Measurements from ENCODE around the gene TPH2. TPM values are rescaled to one million over a fixed set of nuclear protein-coding genes. Genes with fewer than 3 reads are reported as not detected.

TPH2 gene
- total RNA-seq: not detected in 2 replicates

DNA sequence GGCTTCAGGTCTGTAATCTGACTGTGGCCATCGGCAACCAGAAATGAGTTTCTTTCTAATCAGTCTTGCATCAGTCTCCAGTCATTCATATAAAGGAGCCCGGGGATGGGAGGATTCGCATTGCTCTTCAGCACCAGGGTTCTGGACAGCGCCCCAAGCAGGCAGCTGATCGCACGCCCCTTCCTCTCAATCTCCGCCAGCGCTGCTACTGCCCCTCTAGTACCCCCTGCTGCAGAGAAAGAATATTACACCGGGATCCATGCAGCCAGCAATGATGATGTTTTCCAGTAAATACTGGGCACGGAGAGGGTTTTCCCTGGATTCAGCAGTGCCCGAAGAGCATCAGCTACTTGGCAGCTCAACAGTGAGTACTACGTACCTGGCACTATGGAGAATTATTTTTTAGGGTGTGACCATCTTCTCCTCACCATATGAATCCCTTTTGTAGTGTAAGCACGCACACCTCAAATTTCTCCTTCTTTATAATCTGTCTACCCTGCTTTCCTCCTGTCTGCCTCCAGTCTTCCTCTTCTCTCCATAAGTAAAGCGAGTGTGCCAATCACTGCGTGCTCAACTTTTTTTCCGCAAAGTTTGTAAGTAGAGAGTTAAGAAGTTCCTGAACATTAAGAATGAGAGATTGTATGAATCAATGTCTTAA, at the start of gene TPH2:
TPH2 (plus strand) TSS at position 118 of the 658 bp plus-strand sequence; CDS start at position 260, 142 bp downstream.

Other genes with a start within 250 kb of the TPH2 start
- 13.0 and 26.8 TPM in 2 replicates for gene RAB21, start 184.0 kb upstream of the TPH2 start, total RNA-seq
- gene TBC1D15, start 99.1 kb upstream of the TPH2 start, total RNA-seq: 5.2 and 8.9 TPM in 2 replicates